SIG-M5 treated with dmso at 0.1 percent for 504 hours (cell line): ENCODE results near the gene COX4I2.

Source experiments
- DNase-seq: peaks from one replicate; lab custom pipeline; 2025; ENCODE audit not compliant: unreplicated experiment; lab: John Stamatoyannopoulos, UW

The COX4I2 gene

DNA sequence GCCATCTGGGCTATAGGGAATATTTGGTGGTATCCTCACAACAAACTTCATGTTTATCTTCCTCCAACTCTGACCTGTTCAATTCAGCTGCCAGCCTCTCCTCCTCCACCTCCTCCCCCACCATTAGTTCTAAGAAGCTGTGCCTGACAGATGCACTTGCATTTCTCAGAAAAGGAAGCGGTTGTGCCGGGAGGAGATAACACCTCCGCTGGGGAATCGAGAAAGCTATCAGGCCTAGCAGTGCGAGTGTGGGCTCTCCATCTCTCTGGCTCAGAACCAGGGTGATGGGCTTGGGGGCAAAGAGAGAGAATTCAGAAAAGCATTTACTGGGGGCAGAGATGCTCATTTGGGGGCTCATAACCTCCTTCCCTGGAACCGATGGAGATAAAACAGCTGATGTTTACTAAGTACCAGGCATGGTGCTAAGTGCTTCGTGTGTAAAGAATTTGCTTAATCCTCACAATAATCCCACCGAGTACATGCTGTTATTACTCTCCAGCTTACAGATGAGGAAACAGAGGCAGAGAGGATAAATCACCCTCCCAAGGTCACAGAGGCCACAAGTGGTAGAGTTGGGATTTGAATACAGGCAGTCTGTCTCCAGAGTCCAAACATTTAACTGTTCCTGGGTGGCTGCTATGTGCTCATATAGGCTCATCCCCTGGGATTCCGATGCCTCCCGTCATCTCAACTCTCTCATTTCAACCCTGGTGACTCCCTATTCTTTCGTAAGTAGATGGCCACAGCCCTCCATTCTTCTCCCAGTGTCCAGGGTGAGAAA is 38.3 kb downstream of the COX4I2 start:
- DNase-seq = no peak

GRCh38 chr20:31676609-31676989 is 38.9 kb downstream of the COX4I2 start:
- DNase-seq = no peak

GRCh38 chr20:31677553-31678260 is 40.0 kb downstream of the COX4I2 start:
- no peak for DNase-seq

DNA sequence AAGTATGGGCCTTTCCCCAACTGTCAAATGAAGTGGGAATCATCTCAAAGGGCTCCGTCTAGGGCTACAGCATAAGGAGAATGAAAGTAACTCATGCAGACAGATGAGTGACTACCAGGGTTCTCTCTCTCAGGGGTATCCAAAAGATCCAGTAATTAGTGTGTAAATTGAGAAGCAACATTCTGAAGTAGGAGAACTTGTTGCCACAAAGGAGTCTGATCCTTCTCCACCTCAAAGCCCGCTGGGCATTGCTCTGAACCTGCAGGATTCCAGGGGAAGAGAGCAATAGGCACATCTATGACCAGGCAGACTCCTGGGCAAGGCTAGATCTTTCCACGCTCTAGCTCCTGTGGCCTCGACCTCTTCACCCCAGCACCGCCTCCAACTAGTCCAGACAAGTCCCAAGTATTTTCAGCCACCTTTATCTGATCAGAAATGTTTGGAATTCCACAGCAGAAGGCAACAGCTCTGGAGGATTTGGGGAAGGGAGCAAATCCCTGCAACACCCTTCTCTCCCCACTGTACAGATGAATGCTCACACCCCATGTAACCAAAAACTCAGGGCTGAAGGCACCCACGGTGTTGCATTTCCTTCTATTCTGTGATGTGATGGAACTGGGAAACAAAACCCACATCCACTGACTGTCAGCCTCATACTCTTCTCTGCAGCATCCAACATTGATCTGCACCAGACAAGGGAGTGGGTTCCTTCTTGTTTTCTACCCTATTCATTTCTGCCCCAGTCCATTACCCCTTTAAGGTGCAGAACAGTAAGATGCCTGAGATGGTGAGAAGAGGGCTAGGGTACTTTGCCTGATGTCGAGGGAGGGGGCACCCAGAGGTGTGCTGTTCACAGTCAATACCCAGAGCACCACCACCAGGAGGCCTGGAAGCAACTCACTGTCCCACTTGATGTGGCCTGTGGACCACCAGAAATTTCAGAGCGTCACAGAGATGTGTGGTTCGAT is 41.0 kb downstream of the COX4I2 start:
- peak; percentile 70 for DNase-seq

DNA sequence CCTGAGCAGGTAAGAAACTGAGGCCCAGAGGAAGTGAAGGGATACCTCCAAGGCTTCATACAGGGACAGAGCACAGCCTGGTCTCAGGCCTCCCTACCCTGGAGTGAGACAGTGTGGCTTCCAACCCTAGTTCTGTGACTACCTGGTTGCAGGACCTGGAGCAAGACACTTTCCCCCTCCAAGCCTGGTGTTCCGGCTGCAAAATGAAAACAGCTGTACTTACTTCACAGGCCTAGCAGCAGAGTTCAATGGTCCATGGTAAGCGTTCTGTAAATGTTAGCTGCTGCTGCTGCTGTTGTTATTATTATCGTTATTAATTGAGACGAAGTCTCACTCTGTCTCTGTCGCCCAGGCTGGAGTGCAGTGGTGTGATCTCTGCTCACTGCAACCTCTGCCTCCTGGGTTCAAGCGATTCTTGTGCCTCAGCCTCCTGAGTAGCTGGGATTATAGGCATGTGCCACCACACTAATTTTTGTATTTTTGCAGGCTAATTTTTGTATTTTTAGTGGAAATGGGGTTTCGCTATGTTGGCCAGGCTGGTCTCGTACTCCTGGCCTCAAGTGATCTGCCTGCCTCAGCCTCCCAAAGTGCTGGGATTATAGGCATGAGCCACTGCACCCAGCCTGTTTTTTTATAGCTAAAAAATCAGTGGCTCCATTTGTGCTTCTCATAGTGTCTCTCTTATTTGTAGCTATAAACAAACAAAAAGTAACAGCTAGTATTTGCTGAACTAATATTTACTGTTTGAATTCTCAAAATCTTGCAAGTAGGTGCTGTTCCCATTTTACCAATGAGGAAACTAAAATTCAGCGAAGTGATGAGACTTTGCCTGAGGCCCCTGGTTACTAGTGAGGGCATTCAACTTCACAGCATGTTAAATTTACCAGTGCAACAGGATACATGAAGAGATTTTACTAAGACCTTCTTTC is 41.9 kb downstream of the COX4I2 start:
- peak; percentile 46 for DNase-seq

DNA sequence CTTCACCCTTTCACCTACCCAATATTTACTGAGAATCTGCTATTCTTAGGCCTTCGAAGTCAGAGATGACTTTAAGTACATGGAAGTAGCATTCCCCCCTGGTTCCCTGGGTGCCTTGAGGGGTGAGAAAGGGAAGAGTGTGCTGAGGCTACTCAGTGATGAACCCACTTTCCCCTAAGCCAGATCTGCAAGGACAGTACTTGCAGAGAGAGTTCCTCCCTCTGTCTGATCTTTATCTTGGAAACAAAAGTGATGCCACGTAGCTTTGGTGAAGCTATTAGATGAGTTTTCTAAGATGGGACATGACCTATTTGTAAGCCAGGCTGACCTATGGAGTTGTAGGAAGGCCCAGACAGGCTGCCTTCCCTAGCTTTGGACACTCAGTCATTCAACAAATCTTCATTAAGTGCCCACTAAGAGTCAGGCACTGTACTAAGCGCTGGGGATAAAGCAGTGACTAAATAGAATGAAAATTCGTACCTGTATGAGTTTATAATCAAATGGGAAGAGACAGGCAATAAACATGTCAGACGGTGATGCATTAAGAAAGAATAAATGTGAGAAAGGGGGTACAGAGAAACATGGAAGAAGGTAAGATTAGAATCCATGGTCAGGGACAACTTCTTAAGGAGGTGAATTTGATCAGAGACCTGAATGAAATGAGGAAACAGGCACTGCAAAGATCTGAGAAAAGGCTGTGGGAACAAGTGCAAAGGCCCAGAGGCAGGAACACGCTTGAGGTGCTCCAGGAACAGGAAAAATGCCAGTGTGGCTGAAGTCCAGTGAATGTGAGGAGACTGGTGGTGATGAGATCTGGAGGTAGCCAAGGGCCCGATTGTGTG is 42.8 kb downstream of the COX4I2 start:
- no peak for DNase-seq

DNA sequence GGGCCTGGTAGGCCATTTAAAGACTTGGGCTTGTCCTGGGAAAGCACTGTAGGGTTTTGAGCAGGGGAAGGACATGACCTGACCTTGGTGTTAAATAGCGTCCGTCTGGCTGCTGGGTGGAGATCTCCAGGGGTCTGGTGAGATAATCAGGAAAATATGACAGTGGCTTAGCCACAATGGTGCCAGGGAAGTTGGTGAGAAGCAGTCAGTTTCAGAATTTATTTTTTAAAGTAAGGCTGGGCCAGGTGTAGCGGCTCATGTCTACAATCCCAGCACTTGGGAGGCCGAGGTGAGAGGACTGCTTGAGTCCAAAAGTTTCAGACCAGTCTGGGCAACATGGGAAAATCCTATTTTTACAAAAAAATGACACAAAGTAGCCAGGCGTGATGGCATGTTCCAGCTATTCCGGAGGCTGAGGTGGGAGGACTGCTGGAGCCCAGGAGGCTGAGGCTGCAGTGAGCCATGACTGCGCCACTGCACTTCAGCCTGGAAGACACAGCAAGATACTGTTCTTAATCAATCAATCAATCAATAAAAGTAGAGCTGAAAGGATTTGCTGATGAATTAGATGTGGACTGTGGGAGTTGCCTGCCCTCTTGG is 43.5 kb downstream of the COX4I2 start:
- DNase-seq = no peak

- DNase-seq = no peak
These were observed 44.1 kb downstream of the COX4I2 start for GRCh38 chr20:31681769-31682168.

DNA sequence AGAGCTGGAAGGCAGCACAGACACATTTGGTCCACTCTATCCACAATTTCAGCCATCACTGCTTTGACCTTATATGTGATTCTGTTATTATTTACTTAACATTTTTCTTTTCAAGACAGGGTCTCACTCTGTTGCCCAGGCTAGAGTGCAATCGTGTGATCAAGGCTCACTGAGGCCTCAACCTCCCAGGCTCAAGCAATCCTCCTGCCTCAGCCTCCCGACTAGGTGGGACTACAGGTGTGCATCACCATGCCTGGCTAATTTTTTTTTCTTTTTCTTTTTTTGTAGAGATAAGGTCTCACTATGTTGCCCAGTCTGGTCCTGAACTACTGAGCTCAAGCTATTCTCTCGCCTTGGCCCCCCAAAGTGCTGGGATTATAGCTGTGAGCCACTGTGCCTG is 44.6 kb downstream of the COX4I2 start:
- no peak for DNase-seq

GRCh38 chr20:31682927-31683326 is 45.2 kb downstream of the COX4I2 start:
- no peak for DNase-seq

DNA sequence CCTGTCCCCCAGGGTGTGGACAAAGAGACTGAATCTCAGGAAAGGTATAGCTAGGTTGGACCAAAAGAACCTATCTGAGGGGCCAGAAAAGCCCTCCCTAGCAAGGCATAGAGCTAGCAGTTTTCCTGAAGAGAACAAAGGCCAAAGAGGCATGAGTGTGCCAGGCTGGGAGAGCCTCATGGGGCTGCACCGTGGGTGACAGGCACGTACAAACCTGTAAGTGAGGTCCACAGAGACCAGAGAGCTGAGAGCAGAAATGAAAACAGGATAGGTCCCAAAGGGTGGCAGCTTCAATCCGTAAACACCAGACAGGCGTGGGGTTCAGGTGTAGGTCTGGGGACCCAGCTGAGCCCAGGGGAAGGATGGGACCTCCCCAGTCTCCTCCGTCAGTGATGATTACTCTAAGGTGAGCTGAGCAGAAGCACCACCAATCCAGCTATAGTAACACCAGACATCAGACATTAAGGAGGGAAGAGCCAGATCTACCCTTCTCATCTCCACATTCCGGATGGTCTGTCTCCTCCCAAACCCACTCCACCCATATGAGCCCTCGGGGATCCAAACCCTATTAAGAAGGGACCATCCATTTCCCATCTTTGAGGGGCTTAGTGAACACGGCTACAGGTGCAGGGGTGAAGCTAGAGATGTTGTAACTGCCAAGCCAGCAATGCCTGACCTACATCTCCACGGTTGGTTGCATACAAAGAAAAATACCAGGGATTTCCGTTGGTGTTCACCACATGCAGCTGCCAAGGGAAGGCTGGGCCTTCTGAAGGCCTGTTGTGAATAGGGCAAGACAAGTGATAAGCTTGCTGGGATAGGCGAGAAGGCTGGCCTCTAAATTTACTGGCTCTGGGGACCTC is 46.7 kb downstream of the COX4I2 start:
- no peak for DNase-seq

DNA sequence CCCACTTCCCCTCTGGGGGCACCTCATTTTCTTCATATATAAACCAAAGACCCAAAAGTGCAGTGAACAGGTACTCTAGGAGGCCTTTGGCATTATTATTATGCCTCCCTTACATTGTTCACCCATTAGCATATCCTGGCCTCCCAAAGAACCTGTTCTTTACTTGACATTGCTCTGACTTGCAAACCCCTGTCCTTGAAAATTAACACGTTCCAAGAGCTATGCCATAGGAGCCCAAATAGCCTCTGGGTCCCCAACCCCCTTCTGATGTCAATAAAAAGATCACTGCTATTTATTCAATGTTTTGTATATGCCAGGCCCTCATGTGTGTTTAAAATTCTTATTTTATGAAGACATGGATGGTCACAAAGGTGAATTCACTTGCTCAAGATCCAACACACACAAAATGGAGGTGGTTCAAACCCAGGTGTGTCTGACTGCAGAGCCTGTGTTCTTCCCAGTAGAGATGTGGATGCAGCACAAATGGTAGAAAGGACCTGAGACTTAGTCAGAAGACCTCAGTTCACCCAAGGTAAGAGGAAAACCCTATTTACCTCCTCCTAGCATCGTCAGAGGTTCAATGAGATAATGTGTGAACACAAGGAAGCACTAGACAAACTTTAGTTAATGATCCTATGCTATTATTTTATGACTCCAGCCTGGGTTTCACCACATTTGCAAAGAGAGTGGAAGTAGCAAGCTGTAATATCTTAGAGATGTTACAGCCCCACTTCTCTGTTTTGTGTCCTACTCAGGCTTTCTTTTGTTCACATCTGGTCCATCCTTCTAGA is 48.3 kb downstream of the COX4I2 start:
- no peak for DNase-seq

DNA sequence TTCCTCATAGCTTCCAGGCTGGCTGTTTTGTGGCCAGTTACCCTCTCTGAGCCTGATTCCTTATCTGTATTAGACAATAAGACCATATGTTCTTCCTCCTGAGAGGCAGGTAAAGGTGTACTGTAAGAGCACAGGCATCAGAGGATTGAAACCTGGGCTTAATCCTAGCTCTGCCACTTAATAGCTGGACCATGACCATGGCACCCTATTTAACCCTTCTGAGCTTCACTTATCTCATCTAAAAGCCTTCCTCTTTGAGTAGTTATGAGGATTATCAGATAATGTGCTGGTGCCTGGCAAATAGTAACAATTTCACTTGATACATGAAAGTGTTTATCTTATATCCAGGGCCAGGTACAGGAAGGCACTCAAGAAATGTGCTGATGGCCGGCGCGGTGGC is 50.1 kb downstream of the COX4I2 start:
- no peak for DNase-seq

GRCh38 chr20:31689141-31689540 is 51.4 kb downstream of the COX4I2 start:
- DNase-seq = no peak

DNA sequence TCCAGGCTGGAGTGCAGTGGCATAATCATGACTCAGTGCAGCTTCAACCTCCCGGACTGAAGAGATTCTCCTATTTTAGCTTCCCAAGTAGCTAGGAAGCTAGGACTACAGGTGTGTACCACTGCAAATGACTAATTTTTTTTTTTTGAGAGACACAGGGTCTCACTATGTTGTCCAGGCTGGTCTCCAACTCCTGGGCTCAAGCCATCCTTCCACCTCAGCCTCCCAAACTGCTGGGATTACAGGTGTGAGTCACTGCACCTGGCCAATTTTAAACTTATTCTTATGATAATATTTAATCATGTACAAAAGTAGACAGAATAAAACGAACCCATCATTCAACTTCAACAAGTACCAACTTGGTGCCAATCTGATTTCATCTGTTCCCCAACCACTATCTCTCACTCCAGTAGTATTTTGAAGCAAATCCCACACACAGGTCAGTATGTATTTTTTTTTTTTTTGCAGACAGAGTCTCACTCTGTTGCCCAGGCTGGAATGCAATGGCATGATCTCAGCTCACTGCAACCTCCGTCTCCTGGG is 52.5 kb downstream of the COX4I2 start:
- DNase-seq = no peak

DNA sequence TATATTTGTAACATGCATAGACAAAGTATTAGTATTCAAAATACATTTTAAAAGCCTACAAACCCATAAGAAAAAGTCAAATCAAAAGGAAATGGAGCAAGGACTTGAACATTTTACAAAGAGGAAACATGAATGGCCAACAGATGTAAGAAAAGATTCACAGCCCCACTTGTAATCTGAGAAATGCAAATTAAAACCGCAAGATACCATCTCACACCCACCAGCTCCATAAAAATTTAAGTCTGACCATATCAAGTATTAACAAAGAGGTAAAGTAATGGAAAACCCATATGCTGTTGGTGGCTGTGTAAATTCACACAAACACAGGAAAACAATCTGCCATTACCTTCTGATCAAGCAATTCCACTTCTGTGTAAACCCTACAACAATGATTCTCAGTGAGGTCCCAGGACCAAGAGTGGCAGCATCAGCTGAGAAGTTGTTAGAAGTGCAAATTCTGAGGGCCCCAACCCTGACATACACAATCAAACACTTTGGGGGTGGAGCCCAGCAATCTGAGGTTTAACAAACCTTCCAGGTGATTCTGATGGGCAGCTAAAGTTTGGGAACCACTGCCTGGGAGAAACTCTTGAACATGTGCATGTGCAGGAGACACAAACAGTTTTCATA is 54.0 kb downstream of the COX4I2 start:
- DNase-seq = no peak

DNA sequence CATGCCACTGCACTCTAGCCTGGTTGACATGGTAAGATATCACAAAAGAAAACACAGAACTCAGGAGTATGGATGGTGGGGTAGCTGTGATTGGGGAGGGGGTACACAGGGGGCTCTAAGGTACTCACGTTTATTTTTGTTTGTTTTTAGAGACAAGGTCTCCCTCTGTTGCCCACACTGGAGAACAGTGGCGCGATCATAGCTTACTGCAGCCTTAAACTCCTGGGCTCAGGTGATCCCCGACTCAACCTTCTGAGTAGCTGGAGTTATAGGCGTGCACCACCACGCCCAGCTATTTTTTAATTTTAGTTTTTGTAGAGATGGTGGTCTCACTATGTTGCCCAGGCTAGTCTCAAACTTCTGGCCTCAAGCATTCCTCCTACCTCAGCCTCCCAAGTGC is 55.7 kb downstream of the COX4I2 start:
- no peak for DNase-seq
